Measurements from ENCODE around the gene GLYATL2. TPM values are rescaled to one million over a fixed set of nuclear protein-coding genes. Genes with fewer than 3 reads are reported as not detected.

Gene GLYATL2
- polyA plus RNA-seq, 1 experiment, result 1.1 TPM

DNA sequence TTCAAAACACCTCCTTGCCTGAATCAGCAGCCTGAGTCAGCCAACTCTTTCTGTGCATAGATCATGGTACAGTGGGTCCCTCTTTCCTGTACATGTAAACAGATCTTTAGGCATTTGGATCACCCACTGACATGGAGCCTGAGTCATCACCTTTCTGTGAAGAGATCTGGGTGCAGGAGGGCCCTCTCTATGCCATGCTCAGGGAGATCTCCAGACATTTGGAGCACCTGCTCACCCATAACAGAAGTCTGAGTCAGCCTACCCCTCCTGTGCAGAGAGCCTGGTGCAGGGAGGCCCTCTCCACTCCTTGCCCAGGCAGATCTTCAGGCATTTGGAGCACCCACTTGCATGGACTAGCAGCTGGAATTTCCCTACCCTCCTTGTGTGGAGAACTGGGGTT lies 56.6 kb downstream of the GLYATL2 start:
- no peak for DNase-seq (ENCODE audit: low read depth, low spot score)
- CTCF ChIA-PET, result interaction anchor here (0.7 to 2.3 kb wide), 7 partner anchors 10 to 261 kb away, joined by 3 to 13 read pairs (median 4); no protein-coding TSS in a partner anchor
- no peak overlapping the region for H3K27ac ChIP-seq (ENCODE audit: low read depth, low read length)
- TF ChIP-seq, protein P1, sequence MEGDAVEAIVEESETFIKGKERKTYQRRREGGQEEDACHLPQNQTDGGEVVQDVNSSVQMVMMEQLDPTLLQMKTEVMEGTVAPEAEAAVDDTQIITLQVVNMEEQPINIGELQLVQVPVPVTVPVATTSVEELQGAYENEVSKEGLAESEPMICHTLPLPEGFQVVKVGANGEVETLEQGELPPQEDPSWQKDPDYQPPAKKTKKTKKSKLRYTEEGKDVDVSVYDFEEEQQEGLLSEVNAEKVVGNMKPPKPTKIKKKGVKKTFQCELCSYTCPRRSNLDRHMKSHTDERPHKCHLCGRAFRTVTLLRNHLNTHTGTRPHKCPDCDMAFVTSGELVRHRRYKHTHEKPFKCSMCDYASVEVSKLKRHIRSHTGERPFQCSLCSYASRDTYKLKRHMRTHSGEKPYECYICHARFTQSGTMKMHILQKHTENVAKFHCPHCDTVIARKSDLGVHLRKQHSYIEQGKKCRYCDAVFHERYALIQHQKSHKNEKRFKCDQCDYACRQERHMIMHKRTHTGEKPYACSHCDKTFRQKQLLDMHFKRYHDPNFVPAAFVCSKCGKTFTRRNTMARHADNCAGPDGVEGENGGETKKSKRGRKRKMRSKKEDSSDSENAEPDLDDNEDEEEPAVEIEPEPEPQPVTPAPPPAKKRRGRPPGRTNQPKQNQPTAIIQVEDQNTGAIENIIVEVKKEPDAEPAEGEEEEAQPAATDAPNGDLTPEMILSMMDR (IDR thresholded peaks at IDR 0.05; ENCODE audit: low read depth, low read length), result no peak
- H3K4me3 ChIP-seq (ENCODE audit: low read depth, low read length), result no peak overlapping the region
- no peaks in the 10 kb centered on the region for H3K27me3 ChIP-seq (ENCODE audit: control insufficient read depth, insufficient read depth, low read length)
- POLR2A ChIA-PET, result no interaction called here
- H3K9me3 ChIP-seq (ENCODE audit: control insufficient read depth, insufficient read depth, low read length), result no peaks in the 10 kb centered on the region

DNA sequence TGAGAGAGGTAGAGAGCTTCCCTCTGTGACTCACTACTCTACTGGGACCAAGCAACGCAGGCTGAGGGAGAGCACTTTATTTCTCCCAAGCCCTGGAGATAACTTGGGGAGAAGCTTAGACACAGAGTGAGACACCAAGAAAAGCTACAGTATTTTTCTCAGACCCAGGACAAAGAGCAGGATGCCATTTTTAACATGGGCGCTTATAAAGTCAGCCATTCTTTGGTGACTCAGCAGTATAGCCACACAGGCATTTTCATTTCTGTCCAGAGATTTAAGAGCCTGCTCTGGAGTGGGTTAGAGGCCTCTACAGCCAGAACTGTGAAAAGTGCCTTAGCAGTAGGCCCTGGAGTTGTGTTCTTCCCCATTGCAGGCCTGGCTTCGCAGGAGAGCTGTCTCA lies 57.8 kb downstream of the GLYATL2 start:
- Histone ChIP-seq H3K9me3 (ENCODE audit: control insufficient read depth, insufficient read depth, low read length) (no peaks in the 10 kb centered on the region), H3K27ac (ENCODE audit: low read depth, low read length) (no peak overlapping the region), H3K27me3 (ENCODE audit: control insufficient read depth, insufficient read depth, low read length) (no peaks in the 10 kb centered on the region), H3K4me3 (ENCODE audit: low read depth, low read length) (no peak overlapping the region)
- DNase-seq (ENCODE audit: low read depth, low spot score), result no peak
- TF ChIP-seq, protein P1 (IDR thresholded peaks at IDR 0.05; ENCODE audit: low read depth, low read length), result no peak
- POLR2A ChIA-PET, result no interaction called here
- CTCF ChIA-PET, result interaction anchor here (0.7 kb wide), 1 partner anchor 29 kb away, joined by 3 read pairs; no protein-coding TSS in a partner anchor

DNA sequence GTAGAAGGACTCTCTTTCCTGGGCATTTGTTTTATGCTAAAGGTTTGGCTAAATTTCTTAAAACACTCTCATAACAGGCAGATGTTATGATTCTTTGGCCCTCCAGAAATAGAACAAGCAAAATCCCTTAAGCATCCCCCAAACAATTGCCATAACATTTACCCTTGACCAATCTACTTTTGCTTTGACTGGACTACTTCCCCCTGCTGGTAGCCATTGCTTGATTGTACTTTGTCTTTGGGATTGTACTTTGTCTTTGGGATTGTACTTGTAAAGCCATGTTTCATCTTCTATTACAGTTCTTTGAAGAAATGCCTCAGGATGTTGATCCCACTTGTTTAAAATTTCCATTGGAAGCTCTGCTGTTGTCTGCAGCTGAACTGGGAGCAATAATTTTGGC lies 59.5 kb downstream of the GLYATL2 start:
- TF ChIP-seq, protein P1 (IDR thresholded peaks at IDR 0.05; ENCODE audit: low read depth, low read length), result no peak
- no peaks in the 10 kb centered on the region for H3K9me3 ChIP-seq (ENCODE audit: control insufficient read depth, insufficient read depth, low read length)
- no peak overlapping the region for H3K27ac ChIP-seq (ENCODE audit: low read depth, low read length)
- H3K4me3 ChIP-seq (ENCODE audit: low read depth, low read length), result no peak overlapping the region
- no peaks in the 10 kb centered on the region for H3K27me3 ChIP-seq (ENCODE audit: control insufficient read depth, insufficient read depth, low read length)
- DNase-seq (ENCODE audit: low read depth, low spot score), result no peak
- ChIA-PET POLR2A (no interaction called here), CTCF (no interaction called here)

Other genes with a start within 250 kb of the GLYATL2 start
- gene CNTF, start 222.0 kb downstream of the GLYATL2 start, polyA plus RNA-seq (2011; rRNA removed), result 0.55 and 1.1 TPM in 2 replicates
- not detected in 2 replicates for gene GLYAT, start 112.8 kb downstream of the GLYATL2 start, polyA plus RNA-seq (2011; rRNA removed)
- gene GLYATL1, start 94.8 kb upstream of the GLYATL2 start, polyA plus RNA-seq (2011; rRNA removed), result 0.29 and 0.30 TPM in 2 replicates
- gene GLYATL1B, start 241.6 kb upstream of the GLYATL2 start, polyA plus RNA-seq (2011; rRNA removed), result not detected in 2 replicates

All from AG04450 (cell line).